Activated T-cell treated with anti-CD3 and anti-CD28 coated beads, Interleukin-2, amount 50 U/mL, for 48 hours (primary cell): Measurements from ENCODE around the gene SCT.

Source experiments
- DNase-seq, 2 experiments: peaks; one replicate each; pipeline ENCODE4 v3.0.0-alpha.2; 2020

SCT gene

DNA sequence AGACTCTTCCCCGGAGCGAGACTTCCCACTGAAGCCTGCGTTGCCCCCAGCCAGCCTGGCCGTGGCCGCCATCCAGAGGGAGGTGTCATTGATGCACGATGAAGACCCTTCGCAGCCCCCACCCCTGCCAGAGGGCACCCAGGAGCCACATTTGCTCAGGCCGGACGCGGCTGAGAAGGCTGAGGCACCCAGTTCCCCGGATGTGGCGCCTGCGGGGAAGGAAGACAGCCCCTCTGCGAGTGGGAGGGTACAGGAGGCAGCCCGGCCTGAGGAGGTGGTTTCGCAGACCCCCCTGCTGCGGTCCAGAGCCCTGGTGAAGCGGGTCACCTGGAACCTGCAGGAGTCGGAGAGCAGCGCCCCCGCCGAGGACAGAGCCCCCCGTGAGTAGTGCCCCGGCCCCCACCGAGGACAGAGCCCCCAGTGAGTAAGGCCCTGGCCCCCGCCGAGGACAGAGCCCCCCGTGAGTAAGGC is 17.6 kb downstream of the SCT start:
- DNase-seq, result no peak

DNA sequence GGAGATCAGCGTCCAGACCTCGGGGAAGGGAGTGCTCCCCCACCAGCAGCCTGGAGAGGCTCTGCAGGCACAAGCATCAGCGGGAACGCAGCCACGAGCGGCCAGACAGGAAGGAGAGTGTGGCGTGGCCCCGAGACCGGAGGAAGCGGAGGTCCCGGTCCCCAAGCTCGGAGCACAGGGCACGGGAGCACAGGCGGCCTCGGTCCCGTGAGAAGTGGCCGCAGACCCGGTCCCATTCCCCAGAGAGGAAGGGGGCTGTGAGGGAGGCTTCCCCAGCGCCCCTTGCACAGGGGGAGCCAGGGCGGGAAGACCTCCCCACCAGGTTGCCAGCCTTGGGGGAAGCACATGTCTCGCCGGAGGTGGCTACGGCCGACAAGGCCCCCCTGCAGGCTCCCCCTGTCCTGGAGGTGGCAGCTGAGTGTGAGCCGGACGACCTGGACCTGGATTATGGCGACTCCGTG is 18.2 kb downstream of the SCT start:
- no peak for DNase-seq

- DNase-seq, result no peak
Observed at GRCh38 chr11:607971-608659, 18.9 kb downstream of the SCT start.

- no peak for DNase-seq
Observed at GRCh38 chr11:607020-607780, 19.8 kb downstream of the SCT start.

GRCh38 chr11:606245-606644 is 20.7 kb downstream of the SCT start:
- DNase-seq, result no peak

DNA sequence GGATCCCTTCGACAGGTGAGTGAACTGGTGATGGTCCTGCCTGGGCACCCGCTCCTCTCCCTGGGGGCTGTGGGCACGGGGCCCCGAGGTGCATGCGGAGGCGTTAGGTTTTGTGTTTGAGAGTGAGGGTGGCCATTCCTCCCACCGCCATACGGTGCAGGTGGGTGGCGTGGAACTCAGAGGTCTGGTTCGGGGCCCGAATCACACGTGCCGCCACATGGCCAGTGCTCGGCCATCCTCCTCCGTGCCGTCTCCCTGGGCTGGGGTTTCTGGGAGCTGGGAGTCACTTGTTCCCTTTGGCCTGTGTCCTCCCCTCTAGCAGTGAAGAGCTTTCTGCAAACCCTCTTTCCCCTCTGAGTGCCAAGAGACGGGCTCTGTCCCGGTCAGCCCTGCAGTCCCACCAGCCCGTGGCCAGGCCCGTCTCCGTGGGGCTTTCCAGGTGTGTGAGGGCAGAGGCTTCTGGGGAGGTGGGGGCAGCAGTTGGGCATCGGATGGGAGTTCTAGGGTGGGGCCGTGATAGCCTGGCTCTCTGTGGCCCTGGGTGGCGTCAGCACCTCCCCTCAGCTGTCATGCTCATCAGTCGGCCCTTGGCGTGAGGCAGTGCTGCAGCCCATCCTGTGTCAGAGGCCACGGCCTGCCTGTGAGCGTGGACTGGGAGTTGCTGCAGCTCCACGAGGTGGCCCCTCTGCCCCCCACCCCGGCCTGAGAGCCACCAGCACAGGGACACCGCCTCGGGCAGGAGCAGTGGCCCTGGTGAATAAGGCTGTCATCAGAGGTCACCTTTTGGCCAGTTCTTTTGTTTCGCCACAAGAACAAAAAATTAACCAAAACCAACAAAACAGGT is 21.5 kb downstream of the SCT start:
- DNase-seq, result no peak

GRCh38 chr11:603154-603553 is 23.8 kb downstream of the SCT start:
- DNase-seq, result no peak

GRCh38 chr11:601573-602245 is 25.3 kb downstream of the SCT start:
- DNase-seq, result no peak

- no peak for DNase-seq
Observed at GRCh38 chr11:598005-598680, 28.8 kb downstream of the SCT start.

GRCh38 chr11:597166-597725 is 29.7 kb downstream of the SCT start:
- DNase-seq, result no peak

DNA sequence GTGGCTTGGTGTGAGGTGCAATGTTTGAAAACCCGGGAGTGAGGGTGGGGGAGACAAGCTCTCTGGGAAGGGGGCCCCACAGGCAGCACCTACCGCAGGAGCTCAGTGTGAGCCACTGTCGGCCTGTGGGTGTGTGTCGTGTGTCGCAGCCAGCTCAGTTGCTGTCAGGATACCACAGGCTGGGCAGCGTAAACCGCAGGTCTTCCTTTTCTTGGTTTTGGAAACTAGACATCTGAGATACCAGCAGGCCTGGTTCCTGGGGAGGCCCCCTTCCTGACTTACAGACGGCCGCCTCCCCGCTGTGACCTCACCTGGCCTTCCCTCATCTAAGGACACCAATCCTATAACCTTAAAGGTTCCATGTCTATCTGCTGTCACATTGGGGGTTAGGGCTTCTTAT is 30.6 kb downstream of the SCT start:
- peak in 1 of 2 experiments; percentile 48 for DNase-seq

DNA sequence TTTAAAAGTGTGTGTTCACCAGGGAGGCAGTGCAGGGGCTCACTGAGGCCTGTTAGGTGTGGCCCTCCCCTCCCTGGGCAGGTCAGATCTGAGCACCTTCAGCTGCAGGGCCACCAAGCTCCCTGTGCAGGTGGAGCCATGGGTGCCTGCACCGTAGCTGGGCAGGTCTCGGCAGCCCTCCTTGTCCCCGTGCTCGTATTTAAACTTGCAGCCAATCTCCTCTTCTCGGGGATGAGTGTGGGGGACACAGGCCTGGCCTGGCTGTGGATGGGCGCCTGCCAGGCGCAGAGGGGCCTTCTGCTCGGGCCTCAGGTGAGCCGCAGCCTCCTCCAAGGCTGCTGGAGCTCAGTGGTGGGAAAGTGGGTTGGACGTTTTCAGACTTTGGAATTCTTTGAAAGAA is 31.6 kb downstream of the SCT start:
- DNase-seq, result no peak

- no peak for DNase-seq
Observed at GRCh38 chr11:593347-593746, 33.6 kb downstream of the SCT start.

- DNase-seq, result no peak
Observed at GRCh38 chr11:592918-593317, 34.1 kb downstream of the SCT start.

GRCh38 chr11:592501-592900 is 34.5 kb downstream of the SCT start:
- no peak for DNase-seq

DNA sequence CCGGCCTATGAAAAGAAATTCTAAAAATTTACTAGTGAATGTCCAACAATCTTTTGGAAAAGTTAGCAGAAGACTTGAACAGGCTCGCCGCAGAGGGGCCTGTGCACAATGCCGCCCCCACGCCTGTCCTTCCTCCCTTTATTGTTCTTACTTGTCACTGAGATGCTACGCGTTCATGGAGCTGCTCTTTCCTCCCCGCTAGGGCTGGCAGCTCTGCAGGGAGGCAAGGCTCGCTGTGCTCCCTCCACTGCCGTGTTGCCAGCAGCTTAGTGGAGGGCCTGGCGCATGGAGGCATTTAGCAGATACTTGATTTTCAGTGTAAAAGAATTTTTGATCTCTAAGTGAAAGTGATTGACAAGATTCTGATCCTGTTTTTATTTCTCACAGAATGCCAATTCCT is 36.0 kb downstream of the SCT start:
- DNase-seq, result no peak

- DNase-seq, result no peak
Observed at GRCh38 chr11:589798-590197, 37.2 kb downstream of the SCT start.

GRCh38 chr11:587978-588380 is 39.0 kb downstream of the SCT start:
- DNase-seq, result peak; percentile 80 to 82

- DNase-seq, result no peak
Observed at GRCh38 chr11:587546-587945, 39.4 kb downstream of the SCT start.

DNA sequence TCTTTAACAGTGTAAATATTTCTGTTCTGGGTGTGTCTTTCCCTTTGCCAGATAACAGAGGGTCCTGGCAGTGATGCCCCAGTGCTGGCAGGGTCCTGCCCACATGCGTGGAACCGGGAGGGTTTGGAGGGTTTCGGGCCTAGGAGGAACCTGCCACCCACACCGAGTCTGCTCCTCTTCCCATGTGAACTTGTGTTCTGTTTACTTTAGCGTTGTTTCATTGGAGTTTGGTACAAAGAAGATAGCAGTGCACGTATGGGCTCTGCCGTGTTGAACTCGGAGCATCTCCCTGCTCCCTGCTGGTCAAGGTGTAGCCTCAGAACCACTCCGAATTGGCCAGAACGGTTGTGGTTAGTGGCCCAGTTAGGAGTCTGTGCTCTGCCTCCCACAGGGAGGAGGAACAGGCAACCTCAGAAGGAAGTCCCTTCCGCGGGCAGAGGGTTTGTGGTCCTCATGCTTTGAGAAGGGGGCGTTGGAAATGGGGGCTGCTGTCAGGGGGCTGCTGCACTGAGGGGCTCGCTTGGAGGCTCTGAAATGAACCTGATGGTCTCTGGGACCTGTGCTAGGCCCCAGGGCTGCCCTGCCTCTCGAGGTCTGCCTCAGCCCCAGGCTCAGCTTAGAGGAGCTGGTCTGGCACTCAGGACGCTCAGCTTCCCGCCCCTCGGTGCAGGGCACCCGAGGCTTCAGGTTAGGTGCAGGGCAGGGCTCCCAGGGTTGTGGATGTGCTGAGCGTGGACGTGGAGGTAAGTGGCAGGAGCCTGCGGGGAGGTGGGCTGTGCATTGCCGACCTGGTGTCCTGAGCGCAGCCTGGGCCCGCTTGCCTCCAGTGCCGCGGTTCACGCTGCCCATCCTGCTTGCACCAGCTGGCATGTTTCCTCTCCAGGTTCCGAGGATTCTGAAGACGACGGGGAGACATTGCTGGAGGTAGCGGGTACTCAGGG is 40.3 kb downstream of the SCT start:
- DNase-seq, result no peak

- DNase-seq, result no peak
Observed at GRCh38 chr11:584287-584686, 42.7 kb downstream of the SCT start.
